ENCODE measurements around the gene DNAAF1. TPM values are rescaled to one million over a fixed set of nuclear protein-coding genes. Genes with fewer than 3 reads are reported as not detected.

Gene DNAAF1
- total RNA-seq, 1 donor from 2014 or later: 0.18 TPM

- no peak overlapping the region for H3K27ac Mint-ChIP-seq (ENCODE audit: unreplicated experiment)
- no peak for TF ChIP-seq CTCF (IDR thresholded peaks at IDR 0.05; ENCODE audit: unreplicated experiment)
- no peaks in the 10 kb centered on the region for H3K9me3 Mint-ChIP-seq (ENCODE audit: unreplicated experiment)
- no peaks in the 10 kb centered on the region for H3K27me3 Mint-ChIP-seq (ENCODE audit: unreplicated experiment)
- H3K4me1 Mint-ChIP-seq (ENCODE audit: unreplicated experiment): peaks cover 8% of the 10 kb centered on the region
- H3K4me3 Mint-ChIP-seq (ENCODE audit: unreplicated experiment): no peak overlapping the region
- no peaks in the 10 kb centered on the region for H3K36me3 Mint-ChIP-seq (ENCODE audit: low read depth, unreplicated experiment)
- no peak for DNase-seq (ENCODE audit: low spot score)
Measured at GRCh38 chr16:84156342-84156784, 11.3 kb downstream of the DNAAF1 start.

- Mint-ChIP-seq H3K4me1 (ENCODE audit: unreplicated experiment) (peaks cover 8% of the 10 kb centered on the region), H3K36me3 (ENCODE audit: low read depth, unreplicated experiment) (no peaks in the 10 kb centered on the region), H3K27me3 (ENCODE audit: unreplicated experiment) (peaks cover 5% of the 10 kb centered on the region), H3K9me3 (ENCODE audit: unreplicated experiment) (no peaks in the 10 kb centered on the region), H3K4me3 (ENCODE audit: unreplicated experiment) (no peak overlapping the region), H3K27ac (ENCODE audit: unreplicated experiment) (no peak overlapping the region)
- no peak for DNase-seq (ENCODE audit: low spot score)
- no peak for TF ChIP-seq CTCF (IDR thresholded peaks at IDR 0.05; ENCODE audit: unreplicated experiment)
Measured at GRCh38 chr16:84159007-84159406, 13.9 kb downstream of the DNAAF1 start.

- TF ChIP-seq CTCF (IDR thresholded peaks at IDR 0.05; ENCODE audit: unreplicated experiment): no peak
- no peak for DNase-seq (ENCODE audit: low spot score)
- no peak overlapping the region for H3K27ac Mint-ChIP-seq (ENCODE audit: unreplicated experiment)
- peaks cover 5% of the 10 kb centered on the region for H3K27me3 Mint-ChIP-seq (ENCODE audit: unreplicated experiment)
- H3K4me3 Mint-ChIP-seq (ENCODE audit: unreplicated experiment): no peak overlapping the region
- H3K4me1 Mint-ChIP-seq (ENCODE audit: unreplicated experiment): peaks cover 8% of the 10 kb centered on the region
- H3K9me3 Mint-ChIP-seq (ENCODE audit: unreplicated experiment): no peaks in the 10 kb centered on the region
- H3K36me3 Mint-ChIP-seq (ENCODE audit: low read depth, unreplicated experiment): no peaks in the 10 kb centered on the region
Measured at GRCh38 chr16:84159800-84160199, 14.7 kb downstream of the DNAAF1 start.

DNA sequence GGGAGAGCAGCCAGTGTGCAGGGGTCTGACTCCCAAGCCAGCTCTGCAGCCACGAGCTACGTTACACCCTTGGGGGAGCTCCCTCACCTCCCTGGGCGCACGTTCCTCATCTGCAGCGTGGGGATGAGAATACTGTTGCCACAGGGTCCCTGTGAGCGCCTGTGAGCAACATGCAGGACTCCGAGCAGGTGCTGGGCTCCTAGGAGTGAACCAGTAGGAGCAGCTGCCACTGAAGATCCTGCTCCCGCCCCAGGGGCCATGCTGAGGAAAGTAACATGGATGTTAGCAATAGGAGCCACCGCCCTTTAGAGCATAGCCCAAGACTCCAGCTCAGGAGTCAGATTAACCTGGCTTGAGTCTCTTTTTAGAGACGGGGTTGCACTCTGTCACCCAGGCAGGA, 15.9 kb downstream of the DNAAF1 start:
- Mint-ChIP-seq H3K9me3 (ENCODE audit: unreplicated experiment) (no peaks in the 10 kb centered on the region), H3K4me1 (ENCODE audit: unreplicated experiment) (no peaks in the 10 kb centered on the region), H3K36me3 (ENCODE audit: low read depth, unreplicated experiment) (no peaks in the 10 kb centered on the region), H3K4me3 (ENCODE audit: unreplicated experiment) (no peak overlapping the region), H3K27me3 (ENCODE audit: unreplicated experiment) (peaks cover 5% of the 10 kb centered on the region), H3K27ac (ENCODE audit: unreplicated experiment) (no peak overlapping the region)
- TF ChIP-seq CTCF (IDR thresholded peaks at IDR 0.05; ENCODE audit: unreplicated experiment): no peak
- no peak for DNase-seq (ENCODE audit: low spot score)

DNA sequence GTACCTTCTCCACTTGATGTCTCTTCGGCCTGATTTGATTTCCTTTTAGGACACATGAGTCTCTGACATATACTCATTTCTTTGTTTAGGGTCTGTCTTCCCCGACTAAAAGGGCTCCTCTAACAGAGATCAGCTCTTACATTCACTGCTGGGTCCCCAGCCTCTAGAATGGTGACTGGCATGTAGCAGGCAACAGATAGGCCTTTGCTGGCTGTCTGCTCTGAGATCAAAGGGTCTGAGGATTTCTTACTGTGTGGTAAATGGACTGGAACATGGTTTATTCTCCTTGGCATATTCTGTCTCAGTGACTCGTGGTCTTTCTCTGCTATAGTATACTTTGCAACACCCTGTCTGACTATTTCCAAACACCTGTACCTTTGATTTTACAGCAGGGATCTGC, 16.7 kb downstream of the DNAAF1 start:
- Mint-ChIP-seq H3K27ac (ENCODE audit: unreplicated experiment) (no peak overlapping the region), H3K4me1 (ENCODE audit: unreplicated experiment) (no peaks in the 10 kb centered on the region), H3K27me3 (ENCODE audit: unreplicated experiment) (peaks cover 5% of the 10 kb centered on the region), H3K4me3 (ENCODE audit: unreplicated experiment) (no peak overlapping the region), H3K36me3 (ENCODE audit: low read depth, unreplicated experiment) (no peaks in the 10 kb centered on the region), H3K9me3 (ENCODE audit: unreplicated experiment) (no peaks in the 10 kb centered on the region)
- no peak for DNase-seq (ENCODE audit: low spot score)
- no peak for TF ChIP-seq CTCF (IDR thresholded peaks at IDR 0.05; ENCODE audit: unreplicated experiment)

Data from endothelial cell (in vitro differentiated cells).